Panc1 (cell line): Measurements from ENCODE around the gene KCNH5.

Source experiments
- CTCF ChIP-seq: fragments of 450-650 bp; IDR thresholded peaks from 2 replicates; pipeline ENCODE4 v1.5.1; 2017; ENCODE audit warnings: mild to moderate bottlenecking
- POLR2AphosphoS5 ChIP-seq: IDR thresholded peaks from 2 replicates; pipeline ENCODE4 v1.6.1; 2012; ENCODE audit warnings: mild to moderate bottlenecking, low read depth, low read length, moderate library complexity
- SIN3A ChIP-seq: IDR thresholded peaks from 2 replicates; pipeline ENCODE4 v1.6.1; 2012; ENCODE audit warnings: low read depth, mild to moderate bottlenecking, low read length, moderate library complexity, borderline replicate concordance; ENCODE audit not compliant: insufficient read depth
- TCF7L2 ChIP-seq: IDR thresholded peaks from 2 replicates; pipeline ENCODE4 v1.6.1; 2011; ENCODE audit warnings: mild to moderate bottlenecking, low read depth, low read length, inconsistent platforms
- TF ChIP-seq, protein P1 (sequence below), 2 experiments: IDR thresholded peaks; 2 replicates each; pipeline ENCODE4 v1.6.1; 2011 to 2012; ENCODE audit warnings: low read depth in 2 of 2, control low read depth in 1 of 2, low read length in 1 of 2, mild to moderate bottlenecking in 1 of 2, moderate library complexity in 1 of 2; ENCODE audit not compliant: insufficient read depth in 1 of 2

DNA sequence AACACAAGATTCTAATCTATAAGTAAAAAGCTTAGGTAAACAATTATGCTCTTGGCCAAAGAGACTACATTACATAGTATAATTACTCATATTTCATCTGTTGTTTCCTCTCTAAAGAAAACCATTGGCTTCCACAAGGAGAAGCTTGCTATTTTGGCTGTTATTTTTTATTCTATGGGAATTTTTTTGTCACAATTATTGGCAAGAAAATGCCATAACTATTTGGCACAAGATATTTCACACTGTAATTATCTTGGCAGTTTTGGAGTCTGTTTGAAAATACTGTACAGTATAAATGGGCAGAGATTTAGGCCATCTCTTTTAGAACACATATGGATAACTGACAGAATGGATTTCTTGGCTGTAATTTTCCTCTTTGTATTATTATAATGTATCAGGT lies 51.2 kb downstream of the KCNH5 start:
- TF ChIP-seq POLR2AphosphoS5 (no peak), CTCF (no peak), TCF7L2 (no peak), SIN3A (no peak)
- TF ChIP-seq, protein P1, sequence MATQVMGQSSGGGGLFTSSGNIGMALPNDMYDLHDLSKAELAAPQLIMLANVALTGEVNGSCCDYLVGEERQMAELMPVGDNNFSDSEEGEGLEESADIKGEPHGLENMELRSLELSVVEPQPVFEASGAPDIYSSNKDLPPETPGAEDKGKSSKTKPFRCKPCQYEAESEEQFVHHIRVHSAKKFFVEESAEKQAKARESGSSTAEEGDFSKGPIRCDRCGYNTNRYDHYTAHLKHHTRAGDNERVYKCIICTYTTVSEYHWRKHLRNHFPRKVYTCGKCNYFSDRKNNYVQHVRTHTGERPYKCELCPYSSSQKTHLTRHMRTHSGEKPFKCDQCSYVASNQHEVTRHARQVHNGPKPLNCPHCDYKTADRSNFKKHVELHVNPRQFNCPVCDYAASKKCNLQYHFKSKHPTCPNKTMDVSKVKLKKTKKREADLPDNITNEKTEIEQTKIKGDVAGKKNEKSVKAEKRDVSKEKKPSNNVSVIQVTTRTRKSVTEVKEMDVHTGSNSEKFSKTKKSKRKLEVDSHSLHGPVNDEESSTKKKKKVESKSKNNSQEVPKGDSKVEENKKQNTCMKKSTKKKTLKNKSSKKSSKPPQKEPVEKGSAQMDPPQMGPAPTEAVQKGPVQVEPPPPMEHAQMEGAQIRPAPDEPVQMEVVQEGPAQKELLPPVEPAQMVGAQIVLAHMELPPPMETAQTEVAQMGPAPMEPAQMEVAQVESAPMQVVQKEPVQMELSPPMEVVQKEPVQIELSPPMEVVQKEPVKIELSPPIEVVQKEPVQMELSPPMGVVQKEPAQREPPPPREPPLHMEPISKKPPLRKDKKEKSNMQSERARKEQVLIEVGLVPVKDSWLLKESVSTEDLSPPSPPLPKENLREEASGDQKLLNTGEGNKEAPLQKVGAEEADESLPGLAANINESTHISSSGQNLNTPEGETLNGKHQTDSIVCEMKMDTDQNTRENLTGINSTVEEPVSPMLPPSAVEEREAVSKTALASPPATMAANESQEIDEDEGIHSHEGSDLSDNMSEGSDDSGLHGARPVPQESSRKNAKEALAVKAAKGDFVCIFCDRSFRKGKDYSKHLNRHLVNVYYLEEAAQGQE (IDR thresholded peaks at IDR 0.05; ENCODE audit: insufficient read depth in 1 of 2, low read depth in 2 of 2, low read length in 1 of 2), result no peak
